Measurements from ENCODE around the gene EML2.
"Not testable (repeated sequence)": the region's sequence is repeated elsewhere in the genome, so short reads cannot be mapped to it uniquely, and the experiment has no call there.

The EML2 gene, protein sequence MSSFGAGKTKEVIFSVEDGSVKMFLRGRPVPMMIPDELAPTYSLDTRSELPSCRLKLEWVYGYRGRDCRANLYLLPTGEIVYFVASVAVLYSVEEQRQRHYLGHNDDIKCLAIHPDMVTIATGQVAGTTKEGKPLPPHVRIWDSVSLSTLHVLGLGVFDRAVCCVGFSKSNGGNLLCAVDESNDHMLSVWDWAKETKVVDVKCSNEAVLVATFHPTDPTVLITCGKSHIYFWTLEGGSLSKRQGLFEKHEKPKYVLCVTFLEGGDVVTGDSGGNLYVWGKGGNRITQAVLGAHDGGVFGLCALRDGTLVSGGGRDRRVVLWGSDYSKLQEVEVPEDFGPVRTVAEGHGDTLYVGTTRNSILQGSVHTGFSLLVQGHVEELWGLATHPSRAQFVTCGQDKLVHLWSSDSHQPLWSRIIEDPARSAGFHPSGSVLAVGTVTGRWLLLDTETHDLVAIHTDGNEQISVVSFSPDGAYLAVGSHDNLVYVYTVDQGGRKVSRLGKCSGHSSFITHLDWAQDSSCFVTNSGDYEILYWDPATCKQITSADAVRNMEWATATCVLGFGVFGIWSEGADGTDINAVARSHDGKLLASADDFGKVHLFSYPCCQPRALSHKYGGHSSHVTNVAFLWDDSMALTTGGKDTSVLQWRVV

DNA sequence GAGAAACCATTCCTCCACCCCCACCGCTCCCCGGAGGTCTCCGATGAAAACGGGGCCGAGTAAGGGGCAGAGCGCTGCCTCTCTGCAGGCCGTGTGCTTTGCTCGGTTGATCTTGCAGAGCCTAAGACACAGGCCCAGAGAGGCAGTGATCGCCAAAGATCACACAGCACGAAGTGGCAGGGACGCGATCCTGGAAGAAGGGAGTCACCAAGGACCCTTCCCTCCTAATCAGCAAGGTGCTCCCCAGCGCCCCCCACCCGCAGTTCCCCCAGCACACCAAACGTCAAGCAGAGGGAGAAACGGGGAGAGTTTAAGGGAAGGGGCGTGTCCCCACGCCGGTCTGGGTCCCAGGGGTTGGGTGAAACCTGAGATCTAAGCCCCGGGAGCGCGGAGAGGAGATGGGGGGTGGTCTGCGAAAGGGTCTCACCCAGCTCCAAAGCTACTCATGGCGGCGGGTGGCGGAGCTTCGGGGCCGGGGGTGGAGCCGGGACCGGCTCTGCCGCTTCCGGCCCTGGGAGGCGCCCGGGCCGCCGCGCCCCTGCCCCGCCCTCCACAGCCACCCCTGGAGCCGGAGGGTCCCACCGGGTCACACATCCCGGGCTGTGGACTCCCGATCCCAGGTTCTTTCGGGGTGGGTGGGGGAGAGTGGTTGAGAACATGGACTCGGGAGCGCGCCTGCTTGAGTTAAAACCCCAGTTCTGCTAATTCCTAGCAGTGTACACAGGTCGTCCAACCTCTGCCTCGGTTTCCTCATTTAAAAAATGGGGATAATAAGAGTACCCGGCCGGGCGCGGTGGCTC, at the start of gene EML2:
Gene EML2, minus strand, starts transcription at position 468 of the 800 bp plus-strand sequence. Its CDS starts 21 bp downstream, at position 447.
- DNase-seq (ENCODE audit: extremely low spot score): no peak
- no peak for TF ChIP-seq FOXK2 (IDR thresholded peaks at IDR 0.05)
- TF ChIP-seq SUZ12 (IDR thresholded peaks at IDR 0.05): no peak
- TF ChIP-seq HDGF (IDR thresholded peaks at IDR 0.05; ENCODE audit: borderline replicate concordance): no peak
- TF ChIP-seq FOXA1 (IDR thresholded peaks at IDR 0.05): no peak
- TF ChIP-seq FOXM1 (IDR thresholded peaks at IDR 0.05; ENCODE audit: borderline replicate concordance): no peak
- POLR2A ChIA-PET: interaction anchor here (1.5 to 1.8 kb wide), 2 partner anchors 23 to 32 kb away, joined by 5 to 6 read pairs; no protein-coding TSS in a partner anchor
- CTCF ChIA-PET: interaction anchor here (1.5 to 2.8 kb wide), 3 partner anchors 23 to 48 kb away, joined by 5 to 15 read pairs (median 6); no protein-coding TSS in a partner anchor

DNA sequence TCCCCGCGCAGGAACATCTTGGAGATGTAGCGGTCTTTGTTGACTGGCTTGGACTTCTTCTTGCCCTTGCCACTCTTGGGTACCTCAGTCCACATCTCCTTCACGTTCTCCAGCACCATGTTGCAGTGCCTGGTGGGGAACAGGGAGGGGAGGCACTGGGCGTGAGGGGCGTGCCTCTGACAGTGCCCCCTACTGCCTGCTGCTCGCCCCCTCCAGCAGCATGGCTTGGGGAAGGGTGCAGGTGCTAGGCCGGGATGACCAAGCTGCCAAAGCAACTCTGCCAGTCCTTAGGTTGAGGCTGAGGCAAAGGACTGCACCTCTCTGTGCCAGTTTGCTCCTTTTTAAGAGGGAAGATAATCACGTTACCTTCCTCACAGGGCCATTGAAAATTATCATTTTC, 48.4 kb upstream of the EML2 start:
- POLR2A ChIA-PET: interaction anchor here (0.8 to 3.9 kb wide), 5 partner anchors 9 to 92 kb away, joined by 3 to 16 read pairs (median 3); partner anchors contain the start of gene SIX5
- TF ChIP-seq, protein P1, sequence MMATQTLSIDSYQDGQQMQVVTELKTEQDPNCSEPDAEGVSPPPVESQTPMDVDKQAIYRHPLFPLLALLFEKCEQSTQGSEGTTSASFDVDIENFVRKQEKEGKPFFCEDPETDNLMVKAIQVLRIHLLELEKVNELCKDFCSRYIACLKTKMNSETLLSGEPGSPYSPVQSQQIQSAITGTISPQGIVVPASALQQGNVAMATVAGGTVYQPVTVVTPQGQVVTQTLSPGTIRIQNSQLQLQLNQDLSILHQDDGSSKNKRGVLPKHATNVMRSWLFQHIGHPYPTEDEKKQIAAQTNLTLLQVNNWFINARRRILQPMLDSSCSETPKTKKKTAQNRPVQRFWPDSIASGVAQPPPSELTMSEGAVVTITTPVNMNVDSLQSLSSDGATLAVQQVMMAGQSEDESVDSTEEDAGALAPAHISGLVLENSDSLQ (IDR thresholded peaks at IDR 0.05): no peak
- DNase-seq (ENCODE audit: extremely low spot score): no peak
- CTCF ChIA-PET: no interaction called here

DNA sequence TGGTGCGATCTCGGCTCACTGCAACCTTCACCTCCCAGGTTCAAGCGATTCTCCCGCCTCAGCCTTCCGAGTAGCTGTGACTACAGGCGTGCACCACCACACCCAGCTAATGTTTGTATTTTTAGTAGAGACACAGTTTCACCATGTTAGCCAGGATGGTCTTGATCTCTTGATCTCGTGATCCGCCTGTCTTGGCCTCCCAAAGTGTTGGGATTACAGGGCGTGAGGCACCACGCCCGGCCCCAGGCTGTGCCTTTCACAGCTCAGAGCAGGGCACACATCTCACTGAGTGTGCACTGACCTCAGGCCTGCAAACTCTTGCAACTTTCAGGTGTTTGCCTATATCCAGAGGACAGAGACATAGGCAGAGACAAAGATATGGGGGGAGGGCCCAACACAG, 45.8 kb upstream of the EML2 start:
- ChIA-PET CTCF (interaction anchor here (0.7 kb wide), 1 partner anchor 114 kb away, joined by 4 read pairs; no protein-coding TSS in a partner anchor), POLR2A (interaction anchor here (3.2 kb wide), 1 partner anchor 84 kb away, joined by 9 read pairs; the partner anchor contains the start of gene SIX5)
- not testable (repeated sequence) for DNase-seq (ENCODE audit: extremely low spot score)

DNA sequence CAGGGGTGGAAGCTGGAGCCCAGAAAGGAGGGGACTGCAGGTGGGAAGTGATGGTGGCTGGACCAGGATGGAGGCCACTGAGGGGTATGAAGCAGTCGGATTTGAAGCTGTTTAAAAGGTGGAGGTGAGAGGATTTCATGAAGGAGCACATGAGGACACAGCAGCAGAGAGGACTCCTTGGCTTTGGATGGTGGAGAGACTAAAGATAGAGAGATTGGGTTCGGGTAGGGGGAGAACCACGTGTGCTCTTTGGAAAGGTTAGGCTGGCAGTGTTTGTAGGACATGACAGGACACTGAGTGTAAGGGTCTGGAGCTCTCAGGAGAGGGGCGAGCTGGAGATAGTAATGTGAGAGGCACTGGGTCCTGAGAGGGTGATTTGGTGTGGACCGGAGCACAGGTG, 43.7 kb upstream of the EML2 start:
- ChIA-PET CTCF (interaction anchor here (1.1 kb wide), 1 partner anchor 10 kb away, joined by 5 read pairs; the partner anchor contains the start of gene QPCTL), POLR2A (interaction anchor here (0.8 to 7.9 kb wide), 3 partner anchors 9 to 86 kb away, joined by 4 to 64 read pairs (median 5); partner anchors contain the start of genes QPCTL, SIX5 and SNRPD2)
- no peak for DNase-seq (ENCODE audit: extremely low spot score)
- TF ChIP-seq FOXA1 (IDR thresholded peaks at IDR 0.05): no peak
- TF ChIP-seq, protein P1 (IDR thresholded peaks at IDR 0.05): no peak
- no peak for TF ChIP-seq SP1 (IDR thresholded peaks at IDR 0.05)
- no peak for TF ChIP-seq NFRKB (IDR thresholded peaks at IDR 0.05)
- no peak for TF ChIP-seq HDGF (IDR thresholded peaks at IDR 0.05; ENCODE audit: borderline replicate concordance)
- no peak for TF ChIP-seq ARNT (IDR thresholded peaks at IDR 0.05)
- no peak for TF ChIP-seq FOXM1 (IDR thresholded peaks at IDR 0.05; ENCODE audit: borderline replicate concordance)
- no peak for TF ChIP-seq TARDBP (IDR thresholded peaks at IDR 0.05)
- no peak for TF ChIP-seq FOXK2 (IDR thresholded peaks at IDR 0.05)
- no peak for TF ChIP-seq L3MBTL2 (conservative IDR thresholded peaks at IDR 0.05)
- TF ChIP-seq SUZ12 (IDR thresholded peaks at IDR 0.05): no peak
- no peak for TF ChIP-seq LEF1 (IDR thresholded peaks at IDR 0.05; ENCODE audit: borderline replicate concordance)
- TF ChIP-seq ZNF384 (IDR thresholded peaks at IDR 0.05): no peak
- TF ChIP-seq CTBP1 (IDR thresholded peaks at IDR 0.05; ENCODE audit: borderline replicate concordance): no peak
- no peak for TF ChIP-seq ELF4 (IDR thresholded peaks at IDR 0.05)
- no peak for TF ChIP-seq BHLHE40 (IDR thresholded peaks at IDR 0.05; ENCODE audit: borderline replicate concordance)

DNA sequence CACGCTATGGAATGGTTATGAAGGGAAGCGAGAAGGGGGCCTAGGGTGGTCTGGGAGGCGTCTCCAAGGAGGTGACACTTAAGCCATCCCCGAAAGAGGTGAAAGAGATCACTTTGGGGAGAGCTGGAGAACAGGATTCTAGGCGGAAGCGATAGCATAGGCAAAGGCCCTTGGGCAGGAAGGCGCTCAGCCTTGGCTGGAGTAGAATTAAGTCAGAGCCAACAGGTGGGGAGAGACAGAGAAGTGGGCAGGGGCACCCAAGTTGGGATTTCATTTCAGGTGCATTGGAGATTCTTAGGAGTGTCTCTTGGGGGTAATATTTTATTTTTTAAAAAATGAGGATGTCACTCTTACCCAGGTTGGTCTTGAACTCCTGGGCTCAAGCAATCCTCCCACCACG, 42.9 kb upstream of the EML2 start:
- DNase-seq (ENCODE audit: extremely low spot score): no peak
- POLR2A ChIA-PET: interaction anchor here (1.3 to 7.9 kb wide), 2 partner anchors 8 to 10 kb away, joined by 4 to 64 read pairs; partner anchors contain the start of genes QPCTL and SNRPD2
- CTCF ChIA-PET: interaction anchor here (4.3 kb wide), 1 partner anchor 10 kb away, joined by 17 read pairs; the partner anchor contains the start of genes QPCTL and SNRPD2
- no peak for TF ChIP-seq ARNT (IDR thresholded peaks at IDR 0.05)
- no peak for TF ChIP-seq TARDBP (IDR thresholded peaks at IDR 0.05)
- no peak for TF ChIP-seq L3MBTL2 (conservative IDR thresholded peaks at IDR 0.05)
- TF ChIP-seq SUZ12 (IDR thresholded peaks at IDR 0.05): no peak
- TF ChIP-seq HDGF (IDR thresholded peaks at IDR 0.05; ENCODE audit: borderline replicate concordance): no peak
- TF ChIP-seq BHLHE40 (IDR thresholded peaks at IDR 0.05; ENCODE audit: borderline replicate concordance): no peak
- no peak for TF ChIP-seq FOXA1 (IDR thresholded peaks at IDR 0.05)
- 0 out of 2 replicates have a peak, but pooled peaks have one; percentile 29 for TF ChIP-seq ZNF384 (IDR thresholded peaks at IDR 0.05)
- TF ChIP-seq FOXM1 (IDR thresholded peaks at IDR 0.05; ENCODE audit: borderline replicate concordance): no peak

DNA sequence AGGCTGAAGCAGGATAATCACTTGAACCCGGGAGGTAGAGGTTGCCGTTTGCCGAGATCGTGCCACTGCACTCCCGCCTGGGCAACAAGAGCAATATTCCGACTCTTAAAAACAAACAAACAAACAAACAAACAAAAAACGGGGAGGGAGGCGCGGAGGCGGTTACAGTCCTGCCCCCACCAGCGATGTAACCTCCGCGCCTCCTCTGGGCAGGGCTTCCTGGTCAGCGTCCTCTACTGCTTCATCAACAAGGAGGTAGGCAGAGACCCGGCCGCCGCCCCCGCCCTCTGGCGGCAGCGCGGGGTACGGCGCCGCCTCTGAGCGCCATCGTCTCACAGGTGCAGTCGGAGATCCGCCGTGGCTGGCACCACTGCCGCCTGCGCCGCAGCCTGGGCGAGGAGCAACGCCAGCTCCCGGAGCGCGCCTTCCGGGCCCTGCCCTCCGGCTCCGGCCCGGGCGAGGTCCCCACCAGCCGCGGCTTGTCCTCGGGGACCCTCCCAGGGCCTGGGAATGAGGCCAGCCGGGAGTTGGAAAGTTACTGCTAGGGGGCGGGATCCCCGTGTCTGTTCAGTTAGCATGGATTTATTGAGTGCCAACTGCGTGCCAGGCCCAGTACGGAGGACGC, 42.3 kb upstream of the EML2 start:
- ChIA-PET POLR2A (interaction anchor here (0.7 to 7.9 kb wide), 2 partner anchors 11 to 36 kb away, joined by 3 to 64 read pairs; partner anchors contain the start of genes QPCTL and SNRPD2), CTCF (interaction anchor here (0.6 to 4.3 kb wide), 2 partner anchors 10 to 1128 kb away, joined by 3 to 17 read pairs; partner anchors contain the start of genes QPCTL and SNRPD2)
- peak; percentile 78 for DNase-seq (ENCODE audit: extremely low spot score)
- TF ChIP-seq ELF4 (IDR thresholded peaks at IDR 0.05) (no peak), TARDBP (IDR thresholded peaks at IDR 0.05) (no peak), LEF1 (IDR thresholded peaks at IDR 0.05; ENCODE audit: borderline replicate concordance) (no peak), L3MBTL2 (conservative IDR thresholded peaks at IDR 0.05) (no peak), FOXA1 (IDR thresholded peaks at IDR 0.05) (no peak), HDGF (IDR thresholded peaks at IDR 0.05; ENCODE audit: borderline replicate concordance) (no peak), SP1 (IDR thresholded peaks at IDR 0.05) (no peak), FOXM1 (IDR thresholded peaks at IDR 0.05; ENCODE audit: borderline replicate concordance) (no peak)
- TF ChIP-seq, protein P1 (IDR thresholded peaks at IDR 0.05): no peak

Data from HEK293T (cell line).